Measurements from ENCODE around the gene BGLAP.

DNA sequence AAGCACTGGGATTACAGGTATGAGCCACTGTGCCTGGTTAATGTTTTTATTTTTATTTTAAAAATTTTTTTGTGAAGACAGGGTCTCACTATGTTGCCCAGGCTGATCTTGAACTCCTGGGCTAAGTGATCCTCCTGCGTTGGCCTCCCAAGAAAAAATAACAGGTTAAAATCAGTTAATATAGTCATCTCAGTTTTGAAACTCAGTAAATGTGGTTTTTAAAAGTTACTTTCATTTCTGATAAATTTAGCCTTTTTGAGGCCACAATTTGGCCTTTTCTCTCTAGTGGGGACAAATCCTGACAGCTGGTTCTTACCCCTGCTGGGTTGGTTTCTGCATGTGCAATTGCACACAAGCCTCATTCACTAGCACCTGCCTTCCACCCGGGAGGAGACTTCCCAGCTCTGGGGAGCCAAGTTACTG is 15.9 kb upstream of the BGLAP start:
- TF ChIP-seq, protein P1, sequence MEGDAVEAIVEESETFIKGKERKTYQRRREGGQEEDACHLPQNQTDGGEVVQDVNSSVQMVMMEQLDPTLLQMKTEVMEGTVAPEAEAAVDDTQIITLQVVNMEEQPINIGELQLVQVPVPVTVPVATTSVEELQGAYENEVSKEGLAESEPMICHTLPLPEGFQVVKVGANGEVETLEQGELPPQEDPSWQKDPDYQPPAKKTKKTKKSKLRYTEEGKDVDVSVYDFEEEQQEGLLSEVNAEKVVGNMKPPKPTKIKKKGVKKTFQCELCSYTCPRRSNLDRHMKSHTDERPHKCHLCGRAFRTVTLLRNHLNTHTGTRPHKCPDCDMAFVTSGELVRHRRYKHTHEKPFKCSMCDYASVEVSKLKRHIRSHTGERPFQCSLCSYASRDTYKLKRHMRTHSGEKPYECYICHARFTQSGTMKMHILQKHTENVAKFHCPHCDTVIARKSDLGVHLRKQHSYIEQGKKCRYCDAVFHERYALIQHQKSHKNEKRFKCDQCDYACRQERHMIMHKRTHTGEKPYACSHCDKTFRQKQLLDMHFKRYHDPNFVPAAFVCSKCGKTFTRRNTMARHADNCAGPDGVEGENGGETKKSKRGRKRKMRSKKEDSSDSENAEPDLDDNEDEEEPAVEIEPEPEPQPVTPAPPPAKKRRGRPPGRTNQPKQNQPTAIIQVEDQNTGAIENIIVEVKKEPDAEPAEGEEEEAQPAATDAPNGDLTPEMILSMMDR (tag by site-specific recombination; IDR thresholded peaks at IDR 0.05): no peak
- TF ChIP-seq, protein P2, sequence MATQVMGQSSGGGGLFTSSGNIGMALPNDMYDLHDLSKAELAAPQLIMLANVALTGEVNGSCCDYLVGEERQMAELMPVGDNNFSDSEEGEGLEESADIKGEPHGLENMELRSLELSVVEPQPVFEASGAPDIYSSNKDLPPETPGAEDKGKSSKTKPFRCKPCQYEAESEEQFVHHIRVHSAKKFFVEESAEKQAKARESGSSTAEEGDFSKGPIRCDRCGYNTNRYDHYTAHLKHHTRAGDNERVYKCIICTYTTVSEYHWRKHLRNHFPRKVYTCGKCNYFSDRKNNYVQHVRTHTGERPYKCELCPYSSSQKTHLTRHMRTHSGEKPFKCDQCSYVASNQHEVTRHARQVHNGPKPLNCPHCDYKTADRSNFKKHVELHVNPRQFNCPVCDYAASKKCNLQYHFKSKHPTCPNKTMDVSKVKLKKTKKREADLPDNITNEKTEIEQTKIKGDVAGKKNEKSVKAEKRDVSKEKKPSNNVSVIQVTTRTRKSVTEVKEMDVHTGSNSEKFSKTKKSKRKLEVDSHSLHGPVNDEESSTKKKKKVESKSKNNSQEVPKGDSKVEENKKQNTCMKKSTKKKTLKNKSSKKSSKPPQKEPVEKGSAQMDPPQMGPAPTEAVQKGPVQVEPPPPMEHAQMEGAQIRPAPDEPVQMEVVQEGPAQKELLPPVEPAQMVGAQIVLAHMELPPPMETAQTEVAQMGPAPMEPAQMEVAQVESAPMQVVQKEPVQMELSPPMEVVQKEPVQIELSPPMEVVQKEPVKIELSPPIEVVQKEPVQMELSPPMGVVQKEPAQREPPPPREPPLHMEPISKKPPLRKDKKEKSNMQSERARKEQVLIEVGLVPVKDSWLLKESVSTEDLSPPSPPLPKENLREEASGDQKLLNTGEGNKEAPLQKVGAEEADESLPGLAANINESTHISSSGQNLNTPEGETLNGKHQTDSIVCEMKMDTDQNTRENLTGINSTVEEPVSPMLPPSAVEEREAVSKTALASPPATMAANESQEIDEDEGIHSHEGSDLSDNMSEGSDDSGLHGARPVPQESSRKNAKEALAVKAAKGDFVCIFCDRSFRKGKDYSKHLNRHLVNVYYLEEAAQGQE (tag by site-specific recombination; IDR thresholded peaks at IDR 0.05): no peak
- TF ChIP-seq HOXA7 (CRISPR knock-in tag; IDR thresholded peaks at IDR 0.05; ENCODE audit: borderline replicate concordance) (no peak), GLI4 (tag by site-specific recombination; IDR thresholded peaks at IDR 0.05) (no peak), ZNF174 (tag by site-specific recombination; IDR thresholded peaks at IDR 0.05) (no peak), ZNF791 (tag by site-specific recombination; IDR thresholded peaks at IDR 0.05) (no peak), ZNF221 (tag by site-specific recombination; IDR thresholded peaks at IDR 0.05; ENCODE audit: borderline replicate concordance) (no peak), ZNF292 (tag by site-specific recombination; IDR thresholded peaks at IDR 0.05; ENCODE audit: borderline replicate concordance, low read depth) (no peak), SCRT2 (tag by site-specific recombination; IDR thresholded peaks at IDR 0.05) (no peak), KLF7 (tag by site-specific recombination; IDR thresholded peaks at IDR 0.05; ENCODE audit: borderline replicate concordance) (no peak), GFI1B (tag by site-specific recombination; IDR thresholded peaks at IDR 0.05) (no peak)

All from HEK293 (cell line).